ENCODE measurements around the gene MYCBPAP.

The MYCBPAP gene

GRCh38 chr17:50478391-50479381, 29.6 kb upstream of the MYCBPAP start, which contains the start of gene RSAD1:
Gene RSAD1, plus strand, starts transcription at chr17:50478860. Its CDS starts 25 bp downstream, at chr17:50478885.
- Mint-ChIP-seq H3K4me3 (peak within 1 kb of the TSS; percentile 75), H3K4me1 (peaks cover 33% of the 10 kb centered on the region), H3K27ac (peak within 1 kb of the TSS; percentile 91), H3K36me3 (peaks cover 13% of the 10 kb centered on the region), H3K27me3 (no peaks in the 10 kb centered on the region), H3K9me3 (no peaks in the 10 kb centered on the region)
- peak; percentile 97 for ATAC-seq

GRCh38 chr17:50479522-50480141, 28.6 kb upstream of the MYCBPAP start:
- peaks cover 33% of the 10 kb centered on the region for H3K4me1 Mint-ChIP-seq
- ATAC-seq = peak; percentile 67
- no peaks in the 10 kb centered on the region for H3K27me3 Mint-ChIP-seq
- peak overlapping the region; percentile 91 for H3K27ac Mint-ChIP-seq
- peaks cover 22% of the 10 kb centered on the region for H3K36me3 Mint-ChIP-seq
- H3K4me3 Mint-ChIP-seq = peak overlapping the region; percentile 75
- no peaks in the 10 kb centered on the region for H3K9me3 Mint-ChIP-seq

- peak overlapping the region; percentile 75 for H3K4me3 Mint-ChIP-seq
- H3K27me3 Mint-ChIP-seq = no peaks in the 10 kb centered on the region
- no peaks in the 10 kb centered on the region for H3K9me3 Mint-ChIP-seq
- no peak for ATAC-seq
- H3K27ac Mint-ChIP-seq = peak overlapping the region; percentile 91
- peaks cover 33% of the 10 kb centered on the region for H3K4me1 Mint-ChIP-seq
- peaks cover 28% of the 10 kb centered on the region for H3K36me3 Mint-ChIP-seq
Measured at GRCh38 chr17:50480142-50480764, 28.0 kb upstream of the MYCBPAP start.

GRCh38 chr17:50480854-50481490, 27.3 kb upstream of the MYCBPAP start:
- H3K27ac Mint-ChIP-seq = no peak overlapping the region
- peaks cover 33% of the 10 kb centered on the region for H3K4me1 Mint-ChIP-seq
- no peaks in the 10 kb centered on the region for H3K27me3 Mint-ChIP-seq
- no peaks in the 10 kb centered on the region for H3K9me3 Mint-ChIP-seq
- H3K36me3 Mint-ChIP-seq = peaks cover 31% of the 10 kb centered on the region
- no peak for ATAC-seq
- H3K4me3 Mint-ChIP-seq = no peak overlapping the region

- no peak for ATAC-seq
- H3K4me1 Mint-ChIP-seq = peaks cover 33% of the 10 kb centered on the region
- no peak overlapping the region for H3K27ac Mint-ChIP-seq
- H3K36me3 Mint-ChIP-seq = peaks cover 31% of the 10 kb centered on the region
- H3K9me3 Mint-ChIP-seq = no peaks in the 10 kb centered on the region
- H3K27me3 Mint-ChIP-seq = no peaks in the 10 kb centered on the region
- H3K4me3 Mint-ChIP-seq = no peak overlapping the region
Measured at GRCh38 chr17:50481648-50482047, 26.6 kb upstream of the MYCBPAP start.

- Mint-ChIP-seq H3K27ac (no peak overlapping the region), H3K9me3 (no peaks in the 10 kb centered on the region), H3K4me1 (peaks cover 33% of the 10 kb centered on the region), H3K4me3 (no peak overlapping the region), H3K36me3 (peaks cover 35% of the 10 kb centered on the region), H3K27me3 (no peaks in the 10 kb centered on the region)
- ATAC-seq = no peak
Measured at GRCh38 chr17:50482110-50482509, 26.1 kb upstream of the MYCBPAP start.

- H3K9me3 Mint-ChIP-seq = no peaks in the 10 kb centered on the region
- ATAC-seq = peak; percentile 22
- H3K4me3 Mint-ChIP-seq = no peak overlapping the region
- H3K27ac Mint-ChIP-seq = peak overlapping the region; percentile 42
- H3K27me3 Mint-ChIP-seq = no peaks in the 10 kb centered on the region
- peaks cover 39% of the 10 kb centered on the region for H3K36me3 Mint-ChIP-seq
- H3K4me1 Mint-ChIP-seq = peaks cover 33% of the 10 kb centered on the region
Measured at GRCh38 chr17:50482516-50482915, 25.7 kb upstream of the MYCBPAP start.

- H3K4me1 Mint-ChIP-seq = peaks cover 29% of the 10 kb centered on the region
- no peak overlapping the region for H3K27ac Mint-ChIP-seq
- ATAC-seq = no peak
Measured at GRCh38 chr17:50483266-50483665, 25.0 kb upstream of the MYCBPAP start.

GRCh38 chr17:50484386-50485155, 23.7 kb upstream of the MYCBPAP start:
- H3K4me1 Mint-ChIP-seq = peaks cover 22% of the 10 kb centered on the region
- no peak overlapping the region for H3K27ac Mint-ChIP-seq
- no peaks in the 10 kb centered on the region for H3K9me3 Mint-ChIP-seq
- no peaks in the 10 kb centered on the region for H3K27me3 Mint-ChIP-seq
- H3K4me3 Mint-ChIP-seq = no peak overlapping the region
- ATAC-seq = no peak
- H3K36me3 Mint-ChIP-seq = peaks cover 42% of the 10 kb centered on the region

More at GRCh38 chr17:50483266-50483665, 25.0 kb upstream of the MYCBPAP start:
- H3K4me3 Mint-ChIP-seq = no peak overlapping the region
- H3K9me3 Mint-ChIP-seq = no peaks in the 10 kb centered on the region
- no peaks in the 10 kb centered on the region for H3K27me3 Mint-ChIP-seq
- peaks cover 40% of the 10 kb centered on the region for H3K36me3 Mint-ChIP-seq

GRCh38 chr17:50487213-50488096, 20.8 kb upstream of the MYCBPAP start:
- H3K9me3 Mint-ChIP-seq = no peaks in the 10 kb centered on the region
- H3K27ac Mint-ChIP-seq = no peak overlapping the region
- no peak for ATAC-seq
- H3K27me3 Mint-ChIP-seq = no peaks in the 10 kb centered on the region
- peaks cover 43% of the 10 kb centered on the region for H3K36me3 Mint-ChIP-seq
- H3K4me3 Mint-ChIP-seq = no peak overlapping the region
- H3K4me1 Mint-ChIP-seq = peaks cover 6% of the 10 kb centered on the region

GRCh38 chr17:50488880-50489279, 19.4 kb upstream of the MYCBPAP start:
- no peaks in the 10 kb centered on the region for H3K27me3 Mint-ChIP-seq
- H3K9me3 Mint-ChIP-seq = no peaks in the 10 kb centered on the region
- no peak overlapping the region for H3K27ac Mint-ChIP-seq
- H3K4me3 Mint-ChIP-seq = no peak overlapping the region
- H3K36me3 Mint-ChIP-seq = peaks cover 29% of the 10 kb centered on the region
- no peak for ATAC-seq
- no peaks in the 10 kb centered on the region for H3K4me1 Mint-ChIP-seq

- no peak overlapping the region for H3K4me3 Mint-ChIP-seq
- peaks cover 13% of the 10 kb centered on the region for H3K36me3 Mint-ChIP-seq
- H3K27ac Mint-ChIP-seq = no peak overlapping the region
- no peak for ATAC-seq
- no peaks in the 10 kb centered on the region for H3K27me3 Mint-ChIP-seq
- no peaks in the 10 kb centered on the region for H3K4me1 Mint-ChIP-seq
- no peaks in the 10 kb centered on the region for H3K9me3 Mint-ChIP-seq
Measured at GRCh38 chr17:50491505-50491904, 16.7 kb upstream of the MYCBPAP start.

GRCh38 chr17:50492214-50492613, 16.0 kb upstream of the MYCBPAP start:
- Mint-ChIP-seq H3K36me3 (peaks cover 8% of the 10 kb centered on the region), H3K27ac (no peak overlapping the region), H3K4me3 (no peak overlapping the region), H3K9me3 (no peaks in the 10 kb centered on the region), H3K4me1 (no peaks in the 10 kb centered on the region), H3K27me3 (no peaks in the 10 kb centered on the region)
- ATAC-seq = no peak

Data from stimulated activated memory B cell treated with anti-CD40 and anti-IgM and Interleukin-4, amounts not matched to agents 10 μg/mL and 1 μg/mL and 100 μg/mL, for 72 hours (primary cell).